Measurements from ENCODE around the gene TMEM51.

TMEM51 gene

DNA sequence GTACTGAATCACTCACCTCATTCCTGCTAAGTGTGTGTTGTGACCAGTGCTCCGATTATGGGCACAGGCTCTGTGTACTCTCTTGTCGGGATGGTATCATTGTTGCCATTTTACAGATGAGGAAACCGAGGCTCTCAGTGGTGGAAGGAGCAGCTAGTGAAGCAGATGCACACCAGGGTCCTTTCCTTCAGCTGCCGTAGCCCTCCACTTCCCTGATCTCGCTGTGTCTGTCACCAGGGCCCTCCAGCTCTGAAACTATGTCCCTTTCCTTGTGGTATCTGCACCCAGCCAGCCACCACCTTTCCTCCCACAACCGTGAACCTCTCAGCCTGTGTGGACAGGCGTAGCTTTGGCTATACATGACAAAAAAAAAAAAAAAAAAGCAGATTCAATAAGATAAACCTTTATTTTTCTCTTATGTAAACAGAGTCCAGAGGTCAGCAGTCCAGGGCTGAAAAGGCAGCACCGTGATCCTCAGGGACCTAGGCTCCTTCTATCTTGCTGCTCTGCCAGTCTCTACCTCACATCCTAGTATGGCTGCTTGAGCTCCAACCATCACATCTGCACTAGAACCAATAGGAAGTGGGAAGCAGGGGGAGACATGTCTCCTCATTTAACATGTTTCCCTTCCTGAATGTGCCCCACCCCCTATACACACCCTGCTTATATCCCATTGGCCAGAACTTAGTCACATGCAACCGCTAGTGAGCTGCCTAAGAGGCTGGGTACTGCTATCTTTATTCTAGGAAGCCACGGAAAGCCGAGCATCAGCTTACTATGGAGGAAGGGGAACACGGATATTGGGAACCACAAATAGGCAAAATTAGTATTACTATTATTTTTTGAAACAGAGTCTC, 44.3 kb downstream of the TMEM51 start:
- TF ChIP-seq FOXP2 (optimal IDR thresholded peaks at IDR 0.05; ENCODE audit: control extremely low read depth, extremely low read length, insufficient read depth) (no peak), POLR2AphosphoS5 (IDR thresholded peaks at IDR 0.05; ENCODE audit: borderline replicate concordance, low read depth, low read length) (no peak), EZH2 (IDR thresholded peaks at IDR 0.05) (no peak)
- Histone ChIP-seq H3K9ac (ENCODE audit: insufficient read length) (no peak overlapping the region), H3K27ac (no peak overlapping the region), H3K4me3 (no peak overlapping the region), H3K36me3 (ENCODE audit: insufficient read depth, low read length) (no peaks in the 10 kb centered on the region), H3K9me3 (ENCODE audit: low read depth, low read length) (no peaks in the 10 kb centered on the region)
- no peak for DNase-seq (ENCODE audit: low read depth, low spot score)

DNA sequence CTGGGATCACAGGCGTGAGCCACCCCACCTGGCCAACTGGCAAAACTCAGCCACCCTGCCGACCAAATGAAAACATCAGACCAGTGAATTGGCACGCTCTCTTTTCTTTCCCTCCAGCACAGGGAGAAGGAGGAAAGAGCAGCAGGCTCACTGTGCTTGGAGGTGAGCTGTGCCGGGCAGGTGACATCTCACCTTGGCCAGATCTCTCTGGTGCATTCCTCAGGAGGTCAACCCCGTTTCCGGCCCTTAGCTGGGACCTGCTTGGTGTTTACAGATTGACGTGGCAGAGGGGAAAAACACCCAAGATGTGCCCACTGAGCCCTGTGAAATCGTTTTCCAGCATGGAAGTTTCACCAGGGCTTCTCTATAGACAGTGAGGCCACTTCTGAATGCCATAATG, 45.1 kb downstream of the TMEM51 start:
- no peaks in the 10 kb centered on the region for H3K36me3 ChIP-seq (ENCODE audit: insufficient read depth, low read length)
- no peak for DNase-seq (ENCODE audit: low read depth, low spot score)
- no peak overlapping the region for H3K27ac ChIP-seq
- TF ChIP-seq EZH2 (IDR thresholded peaks at IDR 0.05) (no peak), FOXP2 (optimal IDR thresholded peaks at IDR 0.05; ENCODE audit: control extremely low read depth, extremely low read length, insufficient read depth) (no peak)
- no peaks in the 10 kb centered on the region for H3K9me3 ChIP-seq (ENCODE audit: low read depth, low read length)
- H3K9ac ChIP-seq (ENCODE audit: insufficient read length), result no peak overlapping the region
- H3K4me3 ChIP-seq, result no peak overlapping the region

DNA sequence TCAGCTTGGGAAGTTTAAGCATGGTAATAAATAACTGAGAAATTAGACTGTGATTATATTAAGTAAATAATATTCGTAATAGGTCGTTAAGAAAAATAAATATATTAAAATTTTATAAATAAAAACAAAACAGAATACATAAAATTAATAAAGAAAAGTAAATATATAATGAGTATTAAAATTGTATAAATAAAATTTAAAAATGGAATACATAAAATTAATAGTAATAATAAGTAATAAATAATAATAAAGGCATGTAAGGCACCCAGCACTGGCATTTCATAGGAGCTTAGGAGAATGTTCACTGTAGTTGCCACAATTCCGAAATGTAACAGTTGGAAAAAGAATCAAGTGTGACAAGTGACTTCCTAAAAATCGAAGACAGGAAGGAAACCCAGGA, 47.7 kb downstream of the TMEM51 start:
- Histone ChIP-seq H3K36me3 (ENCODE audit: insufficient read depth, low read length) (no peaks in the 10 kb centered on the region), H3K9ac (ENCODE audit: insufficient read length) (no peak overlapping the region), H3K4me3 (no peak overlapping the region), H3K27ac (no peak overlapping the region), H3K9me3 (ENCODE audit: low read depth, low read length) (no peaks in the 10 kb centered on the region)
- TF ChIP-seq EZH2 (IDR thresholded peaks at IDR 0.05) (no peak), POLR2AphosphoS5 (IDR thresholded peaks at IDR 0.05; ENCODE audit: borderline replicate concordance, low read depth, low read length) (no peak), FOXP2 (optimal IDR thresholded peaks at IDR 0.05; ENCODE audit: control extremely low read depth, extremely low read length, insufficient read depth) (no peak)
- DNase-seq (ENCODE audit: low read depth, low spot score), result no peak

DNA sequence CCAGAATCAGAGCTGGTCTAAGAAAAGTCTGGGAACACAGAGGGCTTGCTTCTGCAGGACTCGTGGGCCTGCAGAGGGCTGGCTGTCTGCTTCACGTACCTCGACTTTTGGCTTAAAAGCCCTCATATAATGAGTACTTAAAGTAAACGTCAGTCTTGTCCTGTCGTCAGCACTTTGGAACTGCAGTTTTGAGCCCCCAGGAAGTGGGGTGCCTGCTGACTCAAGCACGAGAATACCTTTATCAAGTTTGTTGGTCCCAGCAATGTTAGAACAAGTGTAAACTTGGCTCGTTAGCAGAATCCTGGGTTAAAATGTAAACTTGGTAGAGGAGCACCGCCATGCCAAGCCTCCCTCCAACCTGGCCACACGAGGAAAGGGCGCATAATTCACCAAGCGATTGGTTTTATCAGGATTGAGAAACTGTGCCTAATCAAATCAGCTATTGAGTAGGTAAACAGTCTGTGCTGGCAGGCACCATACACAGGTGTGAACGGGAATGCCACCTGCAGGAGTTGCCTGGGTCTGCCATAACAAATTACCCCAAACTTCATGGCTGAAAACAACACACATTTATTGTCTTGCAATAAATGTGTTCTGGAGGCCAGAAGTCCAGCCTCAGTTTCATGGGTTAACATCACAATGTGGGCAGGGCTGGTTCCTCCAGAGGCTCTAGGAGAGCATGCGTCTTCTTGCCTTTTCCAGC, 48.5 kb downstream of the TMEM51 start:
- DNase-seq (ENCODE audit: low read depth, low spot score), result no peak

DNA sequence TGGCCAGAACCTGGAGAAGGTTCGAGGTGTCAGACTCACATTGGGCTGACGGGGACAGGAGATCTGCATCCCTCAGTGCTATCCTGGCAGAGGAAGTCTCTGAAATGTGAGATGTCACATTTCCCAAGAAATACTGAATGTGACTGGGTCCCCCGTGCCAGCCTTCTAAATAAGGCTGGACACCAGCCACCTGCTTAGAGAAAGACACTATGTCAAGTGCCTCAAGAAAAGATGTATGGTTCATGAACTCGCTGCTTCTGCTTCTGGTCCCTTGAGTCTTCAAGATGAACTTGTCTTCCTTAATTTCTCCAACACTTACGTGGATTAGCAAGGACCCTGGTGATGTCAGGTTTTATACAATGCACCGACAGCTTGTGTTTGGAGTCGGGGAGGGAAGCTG, 51.4 kb downstream of the TMEM51 start:
- Histone ChIP-seq H3K9me3 (ENCODE audit: low read depth, low read length) (no peaks in the 10 kb centered on the region), H3K36me3 (ENCODE audit: insufficient read depth, low read length) (no peaks in the 10 kb centered on the region), H3K27ac (no peak overlapping the region), H3K9ac (ENCODE audit: insufficient read length) (no peak overlapping the region), H3K4me3 (no peak overlapping the region)
- DNase-seq (ENCODE audit: low read depth, low spot score), result no peak
- TF ChIP-seq EZH2 (IDR thresholded peaks at IDR 0.05), result no peak
- no peak for TF ChIP-seq FOXP2 (optimal IDR thresholded peaks at IDR 0.05; ENCODE audit: control extremely low read depth, extremely low read length, insufficient read depth)
- no peak for TF ChIP-seq POLR2AphosphoS5 (IDR thresholded peaks at IDR 0.05; ENCODE audit: borderline replicate concordance, low read depth, low read length)

More for the DNA sequence above, 48.5 kb downstream of the TMEM51 start:
- H3K36me3 ChIP-seq (ENCODE audit: insufficient read depth, low read length), result no peaks in the 10 kb centered on the region
- H3K9ac ChIP-seq (ENCODE audit: insufficient read length), result no peak overlapping the region
- no peak for TF ChIP-seq EZH2 (IDR thresholded peaks at IDR 0.05)
- TF ChIP-seq FOXP2 (optimal IDR thresholded peaks at IDR 0.05; ENCODE audit: control extremely low read depth, extremely low read length, insufficient read depth), result no peak
- no peak for TF ChIP-seq POLR2AphosphoS5 (IDR thresholded peaks at IDR 0.05; ENCODE audit: borderline replicate concordance, low read depth, low read length)
- no peak overlapping the region for H3K4me3 ChIP-seq
- no peak overlapping the region for H3K27ac ChIP-seq
- H3K9me3 ChIP-seq (ENCODE audit: low read depth, low read length), result no peaks in the 10 kb centered on the region

DNA sequence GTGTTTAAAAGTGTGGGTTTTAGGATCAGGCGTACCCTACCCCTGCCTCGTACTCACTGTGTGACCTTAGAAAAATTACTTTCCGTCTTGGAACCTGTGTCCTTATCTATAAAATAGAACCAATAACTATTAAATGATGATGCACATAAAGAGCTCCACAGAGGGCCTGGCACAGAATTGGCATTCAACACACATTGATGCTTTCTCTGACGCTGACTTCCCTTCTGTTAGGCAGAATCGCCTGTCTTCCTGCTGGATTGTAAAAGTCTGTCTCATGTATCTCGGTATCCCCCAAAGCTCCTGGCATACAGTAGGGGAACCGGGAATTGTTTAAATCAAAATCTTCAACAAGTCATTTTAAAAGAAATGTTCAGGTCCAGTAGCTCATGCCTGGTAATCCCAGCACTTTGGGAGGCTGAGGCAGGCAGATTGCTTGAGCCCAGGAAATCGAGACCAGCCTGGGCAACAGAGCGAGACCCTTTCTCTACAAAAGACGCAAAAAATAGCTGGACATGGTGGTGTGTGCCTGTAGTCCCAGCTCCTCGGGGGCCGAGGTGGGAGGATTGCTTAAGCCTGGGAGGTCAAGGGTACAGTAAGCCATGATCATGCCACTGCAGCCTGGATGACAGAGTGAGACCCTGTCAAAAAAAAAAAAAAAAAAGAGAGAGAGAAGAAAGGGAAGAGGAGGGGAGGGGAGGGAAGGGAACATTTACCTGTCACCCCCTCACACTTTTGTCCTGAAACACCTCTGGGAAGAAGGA, 52.2 kb downstream of the TMEM51 start:
- no peak overlapping the region for H3K4me3 ChIP-seq
- no peak overlapping the region for H3K9ac ChIP-seq (ENCODE audit: insufficient read length)
- DNase-seq (ENCODE audit: low read depth, low spot score), result no peak

DNA sequence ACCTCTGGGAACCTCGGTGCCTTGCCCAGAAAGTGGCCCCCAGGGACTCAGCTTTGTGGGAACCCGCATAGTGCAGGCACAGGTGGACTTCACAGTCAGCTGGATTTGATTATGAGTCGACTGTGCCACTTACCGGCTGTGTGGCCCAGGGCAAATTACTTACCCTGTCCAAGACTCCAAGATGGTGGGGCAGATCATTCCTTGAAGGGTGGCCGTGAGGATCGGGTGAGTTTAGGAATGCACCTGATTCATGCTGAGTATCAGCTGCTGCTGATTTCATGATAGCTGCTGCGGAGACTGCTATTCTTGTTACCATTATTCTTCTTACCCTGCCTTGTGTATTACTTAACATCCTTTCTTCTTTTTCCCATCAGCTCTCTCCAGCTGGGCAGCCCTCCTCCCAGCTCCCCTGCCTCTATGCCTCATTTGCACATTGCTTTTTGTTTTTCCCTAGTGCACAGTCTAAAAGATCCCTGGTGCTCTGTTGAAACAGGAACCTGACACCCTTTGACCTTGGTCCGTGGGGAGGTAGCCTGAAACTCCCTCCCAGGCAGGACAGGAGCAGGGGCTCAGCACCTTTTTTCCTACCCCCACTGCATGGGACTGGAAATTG, 53.0 kb downstream of the TMEM51 start:
- no peak for DNase-seq (ENCODE audit: low read depth, low spot score)
- TF ChIP-seq FOXP2 (optimal IDR thresholded peaks at IDR 0.05; ENCODE audit: control extremely low read depth, extremely low read length, insufficient read depth), result no peak
- no peak for TF ChIP-seq POLR2AphosphoS5 (IDR thresholded peaks at IDR 0.05; ENCODE audit: borderline replicate concordance, low read depth, low read length)
- no peak for TF ChIP-seq EZH2 (IDR thresholded peaks at IDR 0.05)
- Histone ChIP-seq H3K27ac (no peak overlapping the region), H3K36me3 (ENCODE audit: insufficient read depth, low read length) (no peaks in the 10 kb centered on the region), H3K9me3 (ENCODE audit: low read depth, low read length) (no peaks in the 10 kb centered on the region), H3K9ac (ENCODE audit: insufficient read length) (no peak overlapping the region), H3K4me3 (no peak overlapping the region)

More for the DNA sequence above, 52.2 kb downstream of the TMEM51 start:
- Histone ChIP-seq H3K27ac (no peak overlapping the region), H3K36me3 (ENCODE audit: insufficient read depth, low read length) (no peaks in the 10 kb centered on the region), H3K9me3 (ENCODE audit: low read depth, low read length) (no peaks in the 10 kb centered on the region)
- TF ChIP-seq POLR2AphosphoS5 (IDR thresholded peaks at IDR 0.05; ENCODE audit: borderline replicate concordance, low read depth, low read length) (no peak), EZH2 (IDR thresholded peaks at IDR 0.05) (no peak), FOXP2 (optimal IDR thresholded peaks at IDR 0.05; ENCODE audit: control extremely low read depth, extremely low read length, insufficient read depth) (no peak)

Measured in SK-N-MC (cell line).